ENCODE results near the gene AOPEP. TPM values are rescaled to one million over a fixed set of nuclear protein-coding genes. Genes with fewer than 3 reads are reported as not detected.

AOPEP gene
- total and polyA plus RNA-seq, 7 donors, result 28.0 to 490 (median 184) TPM

- Histone ChIP-seq H3K27me3 (no peaks in the 10 kb centered on the region), H3K4me1 (peaks cover 0 to 50% (median 46%) of the 10 kb centered on the region in 4 donors), H3K36me3 (no peaks in the 10 kb centered on the region), H3K4me3 (no peak overlapping the region), H3K27ac (peak overlapping the region; percentile 72 to 86 (median 82)), H3K9me3 (no peaks in the 10 kb centered on the region)
- intact Hi-C loops (cut with DNase I), result loop anchor here (5.0 kb wide), 1 partner anchor 85 kb away; no protein-coding TSS in a partner anchor
- peak; percentile 86 for DNase-seq
- TF ChIP-seq POLR2AphosphoS5 (IDR thresholded peaks at IDR 0.05) (no peak), CTCF (IDR thresholded peaks at IDR 0.05) (no peak), EP300 (IDR thresholded peaks at IDR 0.05) (no peak), POLR2A (IDR thresholded peaks at IDR 0.05) (no peak)
- WGBS, 2 donors, result 44 to 60% methylated on average over 5 of the region's 5 CpGs
These were observed 196.2 kb downstream of the AOPEP start for GRCh38 chr9:94922691-94923107.

- Histone ChIP-seq H3K27ac (peak overlapping the region; percentile 72 to 86 (median 82)), H3K36me3 (no peaks in the 10 kb centered on the region), H3K9me3 (no peaks in the 10 kb centered on the region), H3K4me1 (peaks cover 0 to 50% (median 46%) of the 10 kb centered on the region in 4 donors), H3K27me3 (no peaks in the 10 kb centered on the region), H3K4me3 (no peak overlapping the region)
- 38 to 80% methylated on average over 11 of the region's 11 CpGs for whole genome bisulfite sequencing, 2 donors
- intact Hi-C loops (cut with DNase I), result loop anchor here (5.0 kb wide), 1 partner anchor 84 kb away; no protein-coding TSS in a partner anchor
- TF ChIP-seq POLR2AphosphoS5 (IDR thresholded peaks at IDR 0.05), result no peak
- no peak for TF ChIP-seq EP300 (IDR thresholded peaks at IDR 0.05)
- TF ChIP-seq CTCF (IDR thresholded peaks at IDR 0.05), result no peak
- no peak for TF ChIP-seq POLR2A (IDR thresholded peaks at IDR 0.05)
- DNase-seq, result peak; percentile 34
These were observed 197.0 kb downstream of the AOPEP start for GRCh38 chr9:94923326-94924089.

DNA sequence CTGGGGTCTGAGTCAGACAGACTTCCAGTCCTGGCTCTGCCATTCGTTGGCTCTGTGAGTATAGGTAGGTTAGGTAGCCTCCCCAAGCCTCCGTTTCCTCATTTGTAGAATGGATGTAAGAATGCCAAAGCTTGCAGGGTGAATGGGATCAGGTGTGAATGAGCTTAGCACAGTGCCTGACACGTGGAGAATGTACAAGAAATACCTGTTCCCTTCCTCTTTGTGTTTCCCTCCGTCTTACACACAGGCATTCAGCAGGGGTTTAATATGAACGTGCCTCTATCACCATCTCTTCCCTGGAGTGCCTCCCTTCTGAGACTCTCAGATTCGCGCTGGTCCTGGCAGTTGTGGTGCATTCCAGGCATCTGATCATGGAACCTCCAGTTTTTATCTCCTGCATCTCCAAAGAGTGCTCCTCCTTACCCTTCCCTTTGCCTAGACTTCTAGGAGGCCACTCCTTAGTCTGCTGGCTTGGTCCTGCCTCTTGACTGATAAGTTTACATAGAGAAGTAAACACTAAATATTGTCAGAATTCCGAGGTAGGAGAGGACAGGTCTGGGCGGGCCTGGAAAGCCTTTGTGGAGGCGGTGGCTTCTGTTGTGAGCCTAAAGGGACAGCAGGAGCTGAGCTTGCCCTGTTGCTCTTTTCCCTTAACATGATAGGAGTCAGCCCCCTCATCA is 199.4 kb downstream of the AOPEP start:
- no peak overlapping the region for H3K4me3 ChIP-seq
- no peaks in the 10 kb centered on the region for H3K9me3 ChIP-seq
- no peak overlapping the region for H3K27ac ChIP-seq
- no peaks in the 10 kb centered on the region for H3K27me3 ChIP-seq
- intact Hi-C loops (cut with DNase I), result no loop called here
- TF ChIP-seq CTCF (IDR thresholded peaks at IDR 0.05) (no peak), POLR2A (IDR thresholded peaks at IDR 0.05) (no peak), POLR2AphosphoS5 (IDR thresholded peaks at IDR 0.05) (no peak), EP300 (IDR thresholded peaks at IDR 0.05) (no peak)
- 60 to 84% methylated on average over 10 of the region's 10 CpGs for WGBS, 2 donors
- H3K4me1 ChIP-seq, result peaks cover 0 to 33% (median 31%) of the 10 kb centered on the region in 4 donors
- no peak for DNase-seq
- H3K36me3 ChIP-seq, result no peaks in the 10 kb centered on the region

GRCh38 chr9:94926431-94926800 is 199.9 kb downstream of the AOPEP start:
- H3K4me1 ChIP-seq, result peaks cover 0 to 28% (median 25%) of the 10 kb centered on the region in 4 donors
- H3K27me3 ChIP-seq, result no peaks in the 10 kb centered on the region
- WGBS, 2 donors, result 42 to 82% methylated on average over 7 of the region's 7 CpGs
- no peak for DNase-seq
- no peaks in the 10 kb centered on the region for H3K9me3 ChIP-seq
- intact Hi-C loops (cut with DNase I), result no loop called here
- no peak overlapping the region for H3K27ac ChIP-seq
- no peak for TF ChIP-seq POLR2A (IDR thresholded peaks at IDR 0.05)
- no peak for TF ChIP-seq CTCF (IDR thresholded peaks at IDR 0.05)
- TF ChIP-seq EP300 (IDR thresholded peaks at IDR 0.05), result no peak
- no peak for TF ChIP-seq POLR2AphosphoS5 (IDR thresholded peaks at IDR 0.05)
- no peaks in the 10 kb centered on the region for H3K36me3 ChIP-seq
- H3K4me3 ChIP-seq, result no peak overlapping the region

Data from sigmoid colon (tissue), 7 donors.